Endothelial cell (in vitro differentiated cells): ENCODE measurements around the gene TARP.
"Not testable (repeated sequence)": the region's sequence is repeated elsewhere in the genome, so short reads cannot be mapped to it uniquely, and the experiment has no call there.

Experiments used
- DNase-seq: peaks from one replicate; pipeline ENCODE4 v3.0.0; 2021; ENCODE audit warnings: low spot score
- H3K27ac Mint-ChIP-seq: one replicate; pipeline ENCODE4 v1.8.0; 2021; ENCODE audit warnings: mixed read lengths, inconsistent platforms; ENCODE audit not compliant: unreplicated experiment
- H3K27me3 Mint-ChIP-seq: one replicate; pipeline ENCODE4 v1.8.0; 2021; ENCODE audit warnings: mild to moderate bottlenecking, moderate library complexity, mixed read lengths, inconsistent platforms; ENCODE audit not compliant: unreplicated experiment
- H3K36me3 Mint-ChIP-seq: one replicate; pipeline ENCODE4 v1.8.0; 2021; ENCODE audit warnings: mild to moderate bottlenecking, low read depth, mixed read lengths, inconsistent platforms; ENCODE audit not compliant: unreplicated experiment
- H3K4me1 Mint-ChIP-seq: one replicate; pipeline ENCODE4 v1.8.0; 2021; ENCODE audit warnings: mild to moderate bottlenecking, mixed read lengths, inconsistent platforms; ENCODE audit not compliant: unreplicated experiment
- H3K4me3 Mint-ChIP-seq: one replicate; pipeline ENCODE4 v1.8.0; 2021; ENCODE audit warnings: mild to moderate bottlenecking, mixed read lengths, inconsistent platforms; ENCODE audit not compliant: unreplicated experiment
- H3K9me3 Mint-ChIP-seq: one replicate; pipeline ENCODE4 v1.8.0; 2021; ENCODE audit warnings: mixed read lengths, inconsistent platforms; ENCODE audit not compliant: unreplicated experiment
- TF ChIP-seq, protein P1 (sequence below): fragments of 200-600 bp; sonication (generic); IDR thresholded peaks from one replicate; pipeline ENCODE4 v1.5.0; 2021; ENCODE audit warnings: antibody characterized with exemption; ENCODE audit not compliant: unreplicated experiment

The TARP gene

DNA sequence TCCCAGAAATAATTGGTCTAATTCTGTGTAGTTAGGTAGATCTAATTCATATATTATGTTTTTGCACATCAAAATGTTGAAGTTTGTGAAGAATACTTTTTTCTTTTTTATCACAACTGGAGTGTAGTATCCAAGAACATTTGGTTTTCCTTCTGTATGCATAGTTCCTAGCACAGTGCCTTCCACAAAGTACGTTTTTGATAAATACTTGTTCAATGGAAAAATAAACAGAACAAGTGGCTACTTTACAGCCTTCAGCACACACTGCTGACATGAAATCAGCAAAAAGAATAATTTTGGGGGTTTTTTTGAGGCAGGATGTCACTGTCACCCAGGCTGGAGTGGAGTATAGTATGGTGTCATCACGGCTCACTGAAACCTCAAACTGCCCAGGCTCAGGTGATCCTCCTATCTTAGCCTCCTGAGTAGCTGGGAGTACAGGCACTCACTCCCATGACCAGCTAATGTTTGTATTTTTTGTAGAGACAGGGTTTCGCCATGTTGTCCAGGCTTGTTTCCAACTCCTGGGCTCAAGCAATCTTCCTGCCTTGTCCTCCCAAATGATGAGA lies 27.9 kb downstream of the TARP start:
- H3K4me3 Mint-ChIP-seq: no peak overlapping the region
- TF ChIP-seq, protein P1, sequence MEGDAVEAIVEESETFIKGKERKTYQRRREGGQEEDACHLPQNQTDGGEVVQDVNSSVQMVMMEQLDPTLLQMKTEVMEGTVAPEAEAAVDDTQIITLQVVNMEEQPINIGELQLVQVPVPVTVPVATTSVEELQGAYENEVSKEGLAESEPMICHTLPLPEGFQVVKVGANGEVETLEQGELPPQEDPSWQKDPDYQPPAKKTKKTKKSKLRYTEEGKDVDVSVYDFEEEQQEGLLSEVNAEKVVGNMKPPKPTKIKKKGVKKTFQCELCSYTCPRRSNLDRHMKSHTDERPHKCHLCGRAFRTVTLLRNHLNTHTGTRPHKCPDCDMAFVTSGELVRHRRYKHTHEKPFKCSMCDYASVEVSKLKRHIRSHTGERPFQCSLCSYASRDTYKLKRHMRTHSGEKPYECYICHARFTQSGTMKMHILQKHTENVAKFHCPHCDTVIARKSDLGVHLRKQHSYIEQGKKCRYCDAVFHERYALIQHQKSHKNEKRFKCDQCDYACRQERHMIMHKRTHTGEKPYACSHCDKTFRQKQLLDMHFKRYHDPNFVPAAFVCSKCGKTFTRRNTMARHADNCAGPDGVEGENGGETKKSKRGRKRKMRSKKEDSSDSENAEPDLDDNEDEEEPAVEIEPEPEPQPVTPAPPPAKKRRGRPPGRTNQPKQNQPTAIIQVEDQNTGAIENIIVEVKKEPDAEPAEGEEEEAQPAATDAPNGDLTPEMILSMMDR: no peak
- no peaks in the 10 kb centered on the region for H3K27me3 Mint-ChIP-seq
- no peak for DNase-seq
- no peak overlapping the region for H3K27ac Mint-ChIP-seq
- H3K36me3 Mint-ChIP-seq: peaks cover 5% of the 10 kb centered on the region
- H3K9me3 Mint-ChIP-seq: no peaks in the 10 kb centered on the region
- peaks cover 3% of the 10 kb centered on the region for H3K4me1 Mint-ChIP-seq

DNA sequence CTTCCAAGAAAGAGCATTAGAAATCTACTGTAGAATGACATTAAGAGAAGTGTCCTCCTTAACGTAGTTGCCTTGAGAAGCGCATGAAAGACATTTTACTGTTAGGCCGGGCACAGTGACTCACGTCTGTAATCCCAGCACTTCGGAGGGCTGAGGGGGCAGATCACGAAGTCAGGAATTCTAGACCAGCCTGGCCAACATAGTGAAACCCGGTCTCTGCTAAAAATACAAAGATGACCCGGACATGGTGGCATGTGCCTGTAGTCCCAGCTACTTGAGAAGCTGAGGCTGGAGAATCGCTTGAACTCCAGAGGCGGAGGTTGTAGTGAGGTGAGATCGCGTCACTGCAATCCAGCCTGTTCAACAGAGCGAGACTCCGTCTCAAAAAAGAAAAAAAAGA lies 28.9 kb downstream of the TARP start:
- Mint-ChIP-seq H3K4me3 (no peak overlapping the region), H3K36me3 (peaks cover 5% of the 10 kb centered on the region), H3K9me3 (no peaks in the 10 kb centered on the region), H3K27ac (no peak overlapping the region), H3K27me3 (no peaks in the 10 kb centered on the region), H3K4me1 (peaks cover 3% of the 10 kb centered on the region)
- DNase-seq: no peak
- TF ChIP-seq, protein P1: no peak

DNA sequence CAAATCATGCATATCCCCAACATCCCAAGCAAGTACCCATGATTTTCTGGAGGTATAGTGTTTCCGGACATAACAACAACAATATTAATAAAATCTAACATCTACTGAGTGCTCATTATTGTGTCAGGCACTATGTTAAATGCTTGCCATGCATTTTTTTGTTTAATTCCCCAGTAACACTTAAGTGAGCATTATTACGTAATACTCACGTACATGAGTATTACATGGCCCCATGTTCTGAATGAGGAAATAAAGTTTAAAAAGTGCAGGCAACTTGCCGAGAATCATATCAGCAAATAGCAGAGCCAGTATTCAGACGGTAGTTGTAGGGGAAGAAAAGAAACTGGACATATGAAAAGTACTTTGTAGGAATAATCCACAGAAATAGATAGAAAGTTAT lies 30.1 kb downstream of the TARP start:
- not testable (repeated sequence) for H3K36me3 Mint-ChIP-seq, H3K27ac Mint-ChIP-seq, H3K4me3 Mint-ChIP-seq, DNase-seq, H3K9me3 Mint-ChIP-seq, H3K4me1 Mint-ChIP-seq, H3K27me3 Mint-ChIP-seq

DNA sequence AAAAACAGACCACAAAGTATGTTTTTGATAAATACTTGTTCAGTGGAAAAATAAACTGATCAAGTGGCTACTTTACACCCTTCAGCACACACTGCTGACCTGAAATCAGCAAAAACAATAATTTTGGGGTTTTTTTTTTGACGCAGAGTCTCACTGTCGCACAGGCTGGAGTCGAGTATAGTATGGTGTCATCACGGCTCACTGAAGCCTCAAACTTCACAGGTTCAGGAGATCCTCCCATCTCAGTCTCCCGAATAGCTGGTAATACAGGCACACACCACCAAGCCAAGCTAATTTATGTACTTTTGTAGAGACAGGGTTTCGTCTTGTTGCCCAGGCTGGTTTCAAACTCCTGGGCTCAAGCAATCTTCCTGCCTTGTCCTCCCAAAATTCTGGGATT lies 30.6 kb downstream of the TARP start:
- no peak for DNase-seq
- no peaks in the 10 kb centered on the region for H3K36me3 Mint-ChIP-seq
- H3K4me1 Mint-ChIP-seq: peaks cover 3% of the 10 kb centered on the region
- H3K27me3 Mint-ChIP-seq: no peaks in the 10 kb centered on the region
- no peak overlapping the region for H3K27ac Mint-ChIP-seq
- no peak overlapping the region for H3K4me3 Mint-ChIP-seq
- TF ChIP-seq, protein P1: no peak
- H3K9me3 Mint-ChIP-seq: no peaks in the 10 kb centered on the region

DNA sequence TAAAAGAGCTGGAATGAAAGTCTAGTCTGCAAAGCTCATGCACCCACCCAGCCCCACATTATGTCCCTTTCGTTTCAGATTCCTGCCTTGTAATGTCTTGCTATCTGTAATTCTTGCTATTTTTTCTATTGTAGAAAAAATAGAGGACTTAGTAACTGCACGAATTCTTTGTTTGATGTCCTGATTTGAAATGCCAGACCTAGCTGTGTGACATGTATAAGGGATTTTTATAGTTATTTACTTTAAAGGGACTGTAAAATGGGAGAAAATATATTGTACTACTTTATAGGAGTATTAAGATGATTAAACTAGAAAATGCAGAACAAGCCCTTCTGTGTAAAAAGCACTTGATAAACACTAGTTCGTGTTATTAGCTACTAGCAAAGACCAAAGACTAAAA lies 32.4 kb downstream of the TARP start:
- Mint-ChIP-seq H3K36me3 (no peaks in the 10 kb centered on the region), H3K4me3 (no peak overlapping the region), H3K4me1 (peaks cover 5% of the 10 kb centered on the region), H3K9me3 (no peaks in the 10 kb centered on the region), H3K27me3 (no peaks in the 10 kb centered on the region), H3K27ac (no peak overlapping the region)
- TF ChIP-seq, protein P1: no peak
- no peak for DNase-seq

DNA sequence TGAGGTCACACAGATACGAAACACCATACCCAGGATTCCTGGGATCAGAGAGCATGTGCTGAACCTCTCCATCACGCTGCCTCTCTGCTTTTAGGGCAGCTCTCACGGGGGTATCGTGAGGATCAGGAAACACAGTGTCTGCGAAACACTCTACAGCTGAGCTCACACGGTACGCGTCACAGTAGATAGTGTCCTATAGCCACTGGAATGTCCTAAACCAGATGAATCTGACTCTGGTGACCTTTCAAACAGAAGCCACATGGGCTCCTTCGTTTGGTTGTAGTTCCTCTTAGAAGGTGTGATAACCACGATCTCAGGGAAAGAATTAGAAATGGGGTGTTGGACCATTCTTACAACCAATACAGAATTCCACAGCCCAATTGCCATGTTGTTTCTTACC lies 34.3 kb downstream of the TARP start:
- not testable (repeated sequence) for H3K9me3 Mint-ChIP-seq, H3K36me3 Mint-ChIP-seq, H3K27ac Mint-ChIP-seq, H3K4me3 Mint-ChIP-seq, H3K27me3 Mint-ChIP-seq, DNase-seq, H3K4me1 Mint-ChIP-seq
